Measurements from ENCODE around the gene MAPK8. TPM values are rescaled to one million over a fixed set of nuclear protein-coding genes. Genes with fewer than 3 reads are reported as not detected.
A peak's percentile ranks its signal among the peaks of the same experiment; 100 is the strongest.

The MAPK8 gene
- total RNA-seq, 2 experiments from 2014 or later: 29.1 to 40.5 TPM

DNA sequence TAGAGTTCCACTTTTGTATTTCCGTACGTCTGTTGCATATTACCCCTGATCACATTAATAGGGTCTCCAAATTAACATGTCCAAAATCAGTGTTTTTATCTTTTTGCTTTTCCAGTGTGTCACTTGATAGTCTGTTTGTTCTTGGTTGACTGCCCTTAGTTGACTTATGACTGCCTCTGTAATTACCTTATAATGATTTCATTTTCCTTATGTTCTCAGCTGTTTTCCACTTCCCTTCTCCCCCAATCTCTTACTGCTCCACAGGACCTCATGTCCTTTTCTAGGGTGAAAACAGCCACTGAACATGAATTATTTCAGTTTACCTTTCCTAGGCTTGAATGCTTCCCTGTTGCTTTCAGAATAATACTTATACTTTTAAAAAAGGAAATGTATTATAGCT is 54.7 kb downstream of the MAPK8 start:
- intact Hi-C loops (cut with micrococcal nuclease; ENCODE audit: unreplicated experiment): loop anchor here (10.0 kb wide), 1 partner anchor 144 kb away; no protein-coding TSS in a partner anchor
- CTCF ChIA-PET (ENCODE audit: unreplicated experiment): no interaction called here
- Histone ChIP-seq H4K20me1 (ENCODE audit: insufficient read depth, low read length) (peaks cover 36% of the 10 kb centered on the region), H3K79me2 (ENCODE audit: insufficient read depth, low read depth, low read length) (no peaks in the 10 kb centered on the region), H2AFZ (ENCODE audit: low read length) (no peak overlapping the region), H3K4me2 (ENCODE audit: low read length) (no peak overlapping the region), H3K36me3 (ENCODE audit: insufficient read depth, low read length) (no peaks in the 10 kb centered on the region), H3K27ac (ENCODE audit: low read depth, low read length, poor library complexity, severe bottlenecking) (no peak overlapping the region), H3K9me2 (ENCODE audit: insufficient read depth, low read length) (no peaks in the 10 kb centered on the region), H3K4me3 (ENCODE audit: low read depth, low read length, poor library complexity, severe bottlenecking) (no peak overlapping the region), H3K4me1 (ENCODE audit: insufficient read depth, low read length, poor library complexity, severe bottlenecking) (no peaks in the 10 kb centered on the region), H3K9me3 (ENCODE audit: low read length) (no peaks in the 10 kb centered on the region)
- DNase-seq (ENCODE audit: low spot score): no peak
- POLR2A ChIA-PET: interaction anchor here (1.0 to 1.2 kb wide), 2 partner anchors 10 to 21 kb away, joined by 3 to 4 read pairs; no protein-coding TSS in a partner anchor
- no TSS peak for BruUV-seq (replicated peaks)
- TF ChIP-seq, protein P1, sequence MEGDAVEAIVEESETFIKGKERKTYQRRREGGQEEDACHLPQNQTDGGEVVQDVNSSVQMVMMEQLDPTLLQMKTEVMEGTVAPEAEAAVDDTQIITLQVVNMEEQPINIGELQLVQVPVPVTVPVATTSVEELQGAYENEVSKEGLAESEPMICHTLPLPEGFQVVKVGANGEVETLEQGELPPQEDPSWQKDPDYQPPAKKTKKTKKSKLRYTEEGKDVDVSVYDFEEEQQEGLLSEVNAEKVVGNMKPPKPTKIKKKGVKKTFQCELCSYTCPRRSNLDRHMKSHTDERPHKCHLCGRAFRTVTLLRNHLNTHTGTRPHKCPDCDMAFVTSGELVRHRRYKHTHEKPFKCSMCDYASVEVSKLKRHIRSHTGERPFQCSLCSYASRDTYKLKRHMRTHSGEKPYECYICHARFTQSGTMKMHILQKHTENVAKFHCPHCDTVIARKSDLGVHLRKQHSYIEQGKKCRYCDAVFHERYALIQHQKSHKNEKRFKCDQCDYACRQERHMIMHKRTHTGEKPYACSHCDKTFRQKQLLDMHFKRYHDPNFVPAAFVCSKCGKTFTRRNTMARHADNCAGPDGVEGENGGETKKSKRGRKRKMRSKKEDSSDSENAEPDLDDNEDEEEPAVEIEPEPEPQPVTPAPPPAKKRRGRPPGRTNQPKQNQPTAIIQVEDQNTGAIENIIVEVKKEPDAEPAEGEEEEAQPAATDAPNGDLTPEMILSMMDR (conservative IDR thresholded peaks at IDR 0.05; ENCODE audit: low read length): no peak
- no peak for TF ChIP-seq EZH2phosphoT487 (IDR thresholded peaks at IDR 0.05; ENCODE audit: borderline replicate concordance, low read depth, low read length)

DNA sequence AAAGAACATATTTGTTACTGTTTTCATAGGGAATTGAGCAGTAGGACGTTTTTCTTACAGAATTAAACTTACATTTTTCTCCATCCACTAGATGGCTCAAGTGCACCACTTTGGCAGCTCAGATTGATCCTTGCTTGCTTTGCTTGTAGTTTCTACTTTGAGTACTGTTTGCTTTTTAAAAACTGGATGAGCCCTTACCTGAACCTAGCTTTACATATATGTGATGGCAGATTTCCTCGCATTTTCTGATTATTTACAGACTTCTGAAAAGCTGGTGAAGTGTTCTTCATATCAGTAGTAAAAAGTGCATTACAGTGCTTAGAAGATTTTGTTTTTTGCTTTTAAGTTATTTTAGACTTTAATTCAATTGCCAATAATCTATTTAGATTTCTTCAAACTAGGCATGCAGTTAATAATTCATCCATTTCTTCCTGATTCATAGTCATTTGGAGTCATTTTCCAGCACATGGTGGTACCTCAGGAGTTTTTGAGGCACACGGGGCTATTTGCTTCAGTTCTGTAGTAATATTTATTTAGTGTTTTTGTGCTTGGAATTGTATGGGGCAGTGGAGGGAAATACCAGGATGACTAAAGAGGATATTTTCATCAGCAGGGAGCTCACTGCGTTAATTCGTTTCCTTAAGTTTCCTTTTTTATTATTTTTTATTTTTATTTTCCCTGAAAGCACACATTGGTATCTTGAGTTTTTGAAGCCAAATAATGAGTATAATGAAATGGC is 57.3 kb downstream of the MAPK8 start:
- no peak overlapping the region for H3K27ac ChIP-seq (ENCODE audit: low read depth, low read length, poor library complexity, severe bottlenecking)
- ChIA-PET CTCF (ENCODE audit: unreplicated experiment) (no interaction called here), POLR2A (interaction anchor here (0.6 kb wide), 1 partner anchor 150 kb away, joined by 3 read pairs; no protein-coding TSS in a partner anchor)
- H3K4me2 ChIP-seq (ENCODE audit: low read length): no peak overlapping the region
- H3K9me2 ChIP-seq (ENCODE audit: insufficient read depth, low read length): no peaks in the 10 kb centered on the region
- H3K4me1 ChIP-seq (ENCODE audit: insufficient read depth, low read length, poor library complexity, severe bottlenecking): no peaks in the 10 kb centered on the region
- H2AFZ ChIP-seq (ENCODE audit: low read length): no peak overlapping the region
- no peaks in the 10 kb centered on the region for H3K79me2 ChIP-seq (ENCODE audit: insufficient read depth, low read depth, low read length)
- peaks cover 25% of the 10 kb centered on the region for H4K20me1 ChIP-seq (ENCODE audit: insufficient read depth, low read length)
- intact Hi-C loops (cut with micrococcal nuclease; ENCODE audit: unreplicated experiment): loop anchor here (1.0 to 10.0 kb wide), 3 partner anchors 141 to 293 kb away; no protein-coding TSS in a partner anchor
- peak; percentile 55 for DNase-seq (ENCODE audit: low spot score)
- H3K36me3 ChIP-seq (ENCODE audit: insufficient read depth, low read length): no peaks in the 10 kb centered on the region
- no TSS peak for BruUV-seq (replicated peaks)
- TF ChIP-seq, protein P1 (conservative IDR thresholded peaks at IDR 0.05; ENCODE audit: low read length): peak; percentile 90
- TF ChIP-seq EZH2phosphoT487 (IDR thresholded peaks at IDR 0.05; ENCODE audit: borderline replicate concordance, low read depth, low read length): no peak
- H3K9me3 ChIP-seq (ENCODE audit: low read length): no peaks in the 10 kb centered on the region
- no peak overlapping the region for H3K4me3 ChIP-seq (ENCODE audit: low read depth, low read length, poor library complexity, severe bottlenecking)

Data from OCI-LY7 (cell line).